ENCODE measurements around the gene CERS6.

DNA sequence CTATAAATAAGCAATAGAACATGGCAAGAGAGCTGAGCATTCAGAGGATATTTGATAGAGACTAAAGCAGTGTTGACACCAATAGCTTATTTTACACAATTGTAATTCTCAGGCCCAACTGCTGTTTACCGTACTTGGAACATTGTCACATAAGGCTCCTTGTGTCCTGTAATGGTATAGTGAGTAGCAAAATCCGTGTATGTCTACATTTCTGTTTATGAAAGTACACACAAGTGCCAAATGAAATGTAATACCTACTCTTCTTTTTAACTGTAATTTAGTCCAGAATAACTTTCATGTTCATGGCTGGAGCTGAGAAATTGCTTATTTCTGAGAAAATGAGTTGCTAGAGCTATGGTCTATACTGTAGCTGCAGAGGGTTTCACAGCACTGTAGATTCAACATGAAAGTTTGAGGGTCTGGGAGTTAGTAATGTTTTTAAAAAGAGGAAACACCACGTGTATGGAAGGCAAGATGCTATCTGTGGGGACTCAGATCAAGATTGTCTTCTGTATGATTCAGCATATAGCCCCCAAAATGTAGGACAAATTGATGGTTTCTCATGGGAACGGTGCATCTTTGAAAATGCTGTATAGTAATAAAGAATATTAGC, 236.2 kb downstream of the CERS6 start:
- TF ChIP-seq, protein P1, sequence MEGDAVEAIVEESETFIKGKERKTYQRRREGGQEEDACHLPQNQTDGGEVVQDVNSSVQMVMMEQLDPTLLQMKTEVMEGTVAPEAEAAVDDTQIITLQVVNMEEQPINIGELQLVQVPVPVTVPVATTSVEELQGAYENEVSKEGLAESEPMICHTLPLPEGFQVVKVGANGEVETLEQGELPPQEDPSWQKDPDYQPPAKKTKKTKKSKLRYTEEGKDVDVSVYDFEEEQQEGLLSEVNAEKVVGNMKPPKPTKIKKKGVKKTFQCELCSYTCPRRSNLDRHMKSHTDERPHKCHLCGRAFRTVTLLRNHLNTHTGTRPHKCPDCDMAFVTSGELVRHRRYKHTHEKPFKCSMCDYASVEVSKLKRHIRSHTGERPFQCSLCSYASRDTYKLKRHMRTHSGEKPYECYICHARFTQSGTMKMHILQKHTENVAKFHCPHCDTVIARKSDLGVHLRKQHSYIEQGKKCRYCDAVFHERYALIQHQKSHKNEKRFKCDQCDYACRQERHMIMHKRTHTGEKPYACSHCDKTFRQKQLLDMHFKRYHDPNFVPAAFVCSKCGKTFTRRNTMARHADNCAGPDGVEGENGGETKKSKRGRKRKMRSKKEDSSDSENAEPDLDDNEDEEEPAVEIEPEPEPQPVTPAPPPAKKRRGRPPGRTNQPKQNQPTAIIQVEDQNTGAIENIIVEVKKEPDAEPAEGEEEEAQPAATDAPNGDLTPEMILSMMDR (IDR thresholded peaks at IDR 0.05): no peak
- TF ChIP-seq POLR2A (IDR thresholded peaks at IDR 0.05; ENCODE audit: low read depth) (no peak), POLR2AphosphoS5 (IDR thresholded peaks at IDR 0.05) (no peak)

All from esophagus muscularis mucosa (tissue), 3 donors.